OCI-LY7 (cell line): ENCODE data around the gene FOXF1.

Experiments used
- CTCF ChIP-seq: fragments of 200-600 bp; sonication (generic); conservative IDR thresholded peaks from 2 replicates; pipeline ENCODE4 v1.5.1; 2014; ENCODE audit warnings: mild to moderate bottlenecking, antibody characterized with exemption, low read length, moderate library complexity, mixed read lengths
- EZH2phosphoT487 ChIP-seq: fragments of 200-600 bp; sonication (generic); IDR thresholded peaks from 2 replicates; pipeline ENCODE4 v1.6.1; 2018; ENCODE audit warnings: low read depth, borderline replicate concordance, mild to moderate bottlenecking, mixed run types, antibody characterized with exemption, low read length, moderate library complexity, mixed read lengths

GRCh38 chr16:86531191-86531545 lies 20.8 kb downstream of the FOXF1 start:
- no peak for TF ChIP-seq CTCF
- no peak for TF ChIP-seq EZH2phosphoT487
